Trophoblast cell (in vitro differentiated cells and primary cell): ENCODE data around the gene GPR149.

Source experiments
- DNase-seq, 2 donors: peaks; one replicate each; pipeline ENCODE4 v3.0.0-alpha.2; 2016
- H2AFZ ChIP-seq: 2 replicates; pipeline ENCODE4 v1.6.1; 2013; ENCODE audit warnings: low read length, moderate library complexity, mild to moderate bottlenecking; ENCODE audit not compliant: insufficient read depth, poor library complexity
- H2AK5ac ChIP-seq: 2 replicates; pipeline ENCODE4 v1.6.1; 2013; ENCODE audit warnings: mild to moderate bottlenecking, low read length
- H2BK120ac ChIP-seq: 2 replicates; pipeline ENCODE4 v1.6.1; 2013; ENCODE audit warnings: low read length, mild to moderate bottlenecking, moderate library complexity; ENCODE audit not compliant: insufficient read depth, poor library complexity
- H2BK12ac ChIP-seq: 2 replicates; pipeline ENCODE4 v1.6.1; 2013; ENCODE audit warnings: mild to moderate bottlenecking, low read length, moderate library complexity
- H2BK5ac ChIP-seq: 2 replicates; pipeline ENCODE4 v1.6.1; 2013; ENCODE audit warnings: low read length, low read depth, moderate library complexity, mild to moderate bottlenecking; ENCODE audit not compliant: poor library complexity
- H3K14ac ChIP-seq: 2 replicates; pipeline ENCODE4 v1.6.1; 2013; ENCODE audit warnings: mild to moderate bottlenecking, low read length
- H3K18ac ChIP-seq: 2 replicates; pipeline ENCODE4 v1.6.1; 2013; ENCODE audit warnings: mild to moderate bottlenecking, low read length
- H3K23ac ChIP-seq: 2 replicates; pipeline ENCODE4 v1.6.1; 2013; ENCODE audit warnings: low read length
- H3K27ac ChIP-seq: 2 replicates; pipeline ENCODE4 v1.5.1; 2013; ENCODE audit warnings: low read depth, mild to moderate bottlenecking, inconsistent platforms, low read length, moderate library complexity
- H3K27me3 ChIP-seq: 2 replicates; pipeline ENCODE4 v1.6.1; 2013; ENCODE audit warnings: inconsistent platforms, mild to moderate bottlenecking, low read length, moderate library complexity; ENCODE audit not compliant: insufficient read depth
- H3K36me3 ChIP-seq, 2 experiments: 1 replicate in 1 of 2; 2 replicates in 1 of 2; pipeline ENCODE4 v1.6.1; 2013; ENCODE audit warnings: low read length in 2 of 2, mild to moderate bottlenecking in 2 of 2, moderate library complexity in 1 of 2; ENCODE audit not compliant: insufficient read depth in 2 of 2, control insufficient read depth in 1 of 2
- H3K4ac ChIP-seq: 2 replicates; pipeline ENCODE4 v1.6.1; 2013; ENCODE audit warnings: low read depth, mild to moderate bottlenecking, low read length, moderate library complexity
- H3K4me1 ChIP-seq, 2 experiments: 1 replicate in 1 of 2; 2 replicates in 1 of 2; pipeline ENCODE4 v1.6.1; 2013; ENCODE audit warnings: low read length in 2 of 2, mild to moderate bottlenecking in 2 of 2, moderate library complexity in 1 of 2; ENCODE audit not compliant: insufficient read depth in 2 of 2, control insufficient read depth in 1 of 2
- H3K4me2 ChIP-seq: 2 replicates; pipeline ENCODE4 v1.6.1; 2013; ENCODE audit warnings: inconsistent platforms, mild to moderate bottlenecking, low read length, moderate library complexity
- H3K4me3 ChIP-seq: 2 replicates; pipeline ENCODE4 v1.5.1; 2013; ENCODE audit warnings: mild to moderate bottlenecking, low read depth, low read length, inconsistent platforms
- H3K79me1 ChIP-seq: one replicate; pipeline ENCODE4 v1.6.1; 2013; ENCODE audit warnings: low read length
- H3K79me2 ChIP-seq: 2 replicates; pipeline ENCODE4 v1.6.1; 2013; ENCODE audit warnings: low read length, mild to moderate bottlenecking; ENCODE audit not compliant: control insufficient read depth, insufficient read depth, poor library complexity
- H3K9ac ChIP-seq: 2 replicates; pipeline ENCODE4 v1.6.1; 2013; ENCODE audit warnings: mild to moderate bottlenecking, low read length
- H3K9me3 ChIP-seq: 2 replicates; pipeline ENCODE4 v1.6.1; 2013; ENCODE audit warnings: low read depth, mild to moderate bottlenecking, control low read depth, inconsistent platforms, low read length; ENCODE audit not compliant: insufficient read depth
- H4K12ac ChIP-seq: 2 replicates; pipeline ENCODE4 v1.6.1; 2013; ENCODE audit warnings: low read depth, mild to moderate bottlenecking, low read length, moderate library complexity
- H4K8ac ChIP-seq: 2 replicates; pipeline ENCODE4 v1.6.1; 2013; ENCODE audit warnings: low read depth, mild to moderate bottlenecking, low read length, moderate library complexity
- H4K91ac ChIP-seq: one replicate; pipeline ENCODE4 v1.6.1; 2013; ENCODE audit warnings: low read depth, mild to moderate bottlenecking, low read length, moderate library complexity
- WGBS: extraction: QIAGEN DNeasy Blood & Tissue Kit; methylation state at CpG from one replicate; pipeline ENCODE4 v1.1.7; 2013; ENCODE audit warnings: missing lambda C conversion rate; ENCODE audit not compliant: insufficient read length, insufficient coverage; ENCODE audit errors: extremely low coverage; 5-methylcytosine and 5-hydroxymethylcytosine counted together

Gene GPR149

GRCh38 chr3:154389861-154390260 lies 40.1 kb downstream of the GPR149 start:
- WGBS: no CpG with 5 or more reads among the region's 3 CpGs

GRCh38 chr3:154384479-154384878 lies 45.5 kb downstream of the GPR149 start:
- Histone ChIP-seq H2AFZ (no peak overlapping the region), H2BK12ac (no peak overlapping the region), H2BK120ac (no peak overlapping the region), H3K9me3 (no peaks in the 10 kb centered on the region), H2AK5ac (no peak overlapping the region), H3K4me3 (no peak overlapping the region), H2BK5ac (no peak overlapping the region), H3K27me3 (no peaks in the 10 kb centered on the region), H3K27ac (peak overlapping the region; percentile 90), H3K14ac (no peak overlapping the region), H4K8ac (no peak overlapping the region), H3K4me1 (peaks cover 4 to 17% of the 10 kb centered on the region in 2 experiments), H3K18ac (no peak overlapping the region), H3K23ac (no peak overlapping the region), H4K91ac (no peak overlapping the region), H3K79me1 (peaks cover 21% of the 10 kb centered on the region), H4K12ac (no peak overlapping the region), H3K9ac (no peak overlapping the region), H3K4me2 (peak overlapping the region; percentile 14), H3K36me3 (no peaks in the 10 kb centered on the region), H3K79me2 (no peaks in the 10 kb centered on the region), H3K4ac (no peak overlapping the region)
- no peak for DNase-seq

More at GRCh38 chr3:154389861-154390260, 40.1 kb downstream of the GPR149 start:
- H3K79me2 ChIP-seq: no peaks in the 10 kb centered on the region
- no peak overlapping the region for H3K9ac ChIP-seq
- H4K8ac ChIP-seq: no peak overlapping the region
- H4K12ac ChIP-seq: no peak overlapping the region
- DNase-seq: no peak
- H2AK5ac ChIP-seq: no peak overlapping the region
- H4K91ac ChIP-seq: no peak overlapping the region
- no peak overlapping the region for H2BK12ac ChIP-seq
- H3K4me3 ChIP-seq: no peak overlapping the region
- no peak overlapping the region for H3K23ac ChIP-seq
- H3K9me3 ChIP-seq: no peaks in the 10 kb centered on the region
- H2AFZ ChIP-seq: no peak overlapping the region
- H3K36me3 ChIP-seq: no peaks in the 10 kb centered on the region
- no peak overlapping the region for H3K27ac ChIP-seq
- no peak overlapping the region for H2BK5ac ChIP-seq
- no peak overlapping the region for H3K4ac ChIP-seq
- H3K14ac ChIP-seq: no peak overlapping the region
- no peak overlapping the region for H3K18ac ChIP-seq
- H3K79me1 ChIP-seq: peaks cover 7% of the 10 kb centered on the region
- H3K27me3 ChIP-seq: no peaks in the 10 kb centered on the region
- peaks cover 4 to 15% of the 10 kb centered on the region in 2 experiments for H3K4me1 ChIP-seq
- H3K4me2 ChIP-seq: no peak overlapping the region
- H2BK120ac ChIP-seq: no peak overlapping the region

GRCh38 chr3:154378311-154378710 lies 51.7 kb downstream of the GPR149 start:
- Histone ChIP-seq H3K79me1 (peaks cover 8% of the 10 kb centered on the region), H3K4me2 (no peak overlapping the region), H3K36me3 (no peaks in the 10 kb centered on the region), H3K9ac (no peak overlapping the region), H3K27ac (no peak overlapping the region), H3K14ac (no peak overlapping the region), H3K4ac (no peak overlapping the region), H4K91ac (no peak overlapping the region), H2BK12ac (no peak overlapping the region), H3K79me2 (no peaks in the 10 kb centered on the region), H3K23ac (no peak overlapping the region), H2AFZ (no peak overlapping the region), H3K18ac (no peak overlapping the region), H2AK5ac (no peak overlapping the region), H2BK5ac (no peak overlapping the region), H3K27me3 (no peaks in the 10 kb centered on the region), H3K9me3 (no peaks in the 10 kb centered on the region), H4K12ac (no peak overlapping the region), H3K4me3 (no peak overlapping the region), H4K8ac (no peak overlapping the region), H2BK120ac (no peak overlapping the region), H3K4me1 (peaks cover 0 to 1% of the 10 kb centered on the region in 2 experiments)
- DNase-seq: no peak
- no CpG with 5 or more reads among the region's 2 CpGs for WGBS

GRCh38 chr3:154367221-154367620 lies 62.8 kb downstream of the GPR149 start:
- Histone ChIP-seq H3K18ac (no peak overlapping the region), H3K79me1 (peaks cover 15% of the 10 kb centered on the region), H3K27me3 (no peaks in the 10 kb centered on the region), H3K23ac (no peak overlapping the region), H3K4me2 (peak overlapping the region; percentile 8), H2BK12ac (no peak overlapping the region), H3K27ac (peak overlapping the region; percentile 66), H3K9ac (no peak overlapping the region), H3K4me1 (peaks cover 6% of the 10 kb centered on the region in 2 experiments), H2BK5ac (no peak overlapping the region), H3K14ac (no peak overlapping the region), H4K8ac (no peak overlapping the region), H2AK5ac (no peak overlapping the region), H3K79me2 (no peaks in the 10 kb centered on the region), H4K12ac (no peak overlapping the region), H2BK120ac (no peak overlapping the region), H4K91ac (peak overlapping the region; percentile 40), H3K36me3 (no peaks in the 10 kb centered on the region), H3K9me3 (no peaks in the 10 kb centered on the region), H2AFZ (no peak overlapping the region), H3K4me3 (no peak overlapping the region), H3K4ac (no peak overlapping the region)
- no peak for DNase-seq
- no CpG with 5 or more reads among the region's 3 CpGs for WGBS
